Muscle of leg (tissue), 11 donors: Measurements from ENCODE around the gene ARSB. TPM values are rescaled to one million over a fixed set of nuclear protein-coding genes. Genes with fewer than 3 reads are reported as not detected.
"Not testable (repeated sequence)": the region's sequence is repeated elsewhere in the genome, so short reads cannot be mapped to it uniquely, and the experiment has no call there.

Source experiments
- DNase-seq: peaks from one replicate; pipeline ENCODE4 v3.0.0; 2013
- H3K27ac ChIP-seq: one replicate; pipeline ENCODE4 v1.5.1; 2013; ENCODE audit warnings: mild to moderate bottlenecking, low read length, control low read depth
- H3K27me3 ChIP-seq: one replicate; pipeline ENCODE4 v1.6.1; 2013; ENCODE audit warnings: low read length; ENCODE audit not compliant: control insufficient read depth, insufficient read depth
- H3K36me3 ChIP-seq: one replicate; pipeline ENCODE4 v1.6.1; 2013; ENCODE audit warnings: low read length; ENCODE audit not compliant: control insufficient read depth, insufficient read depth
- H3K4me1 ChIP-seq: one replicate; pipeline ENCODE4 v1.6.1; 2013; ENCODE audit warnings: low read length; ENCODE audit not compliant: control insufficient read depth, insufficient read depth
- H3K4me3 ChIP-seq: one replicate; pipeline ENCODE4 v1.5.1; 2013; ENCODE audit warnings: low read length, control low read depth
- H3K9me3 ChIP-seq: replicated peaks from 2 replicates; pipeline ENCODE4 v1.6.1; 2013; ENCODE audit warnings: low read depth, low read length; ENCODE audit not compliant: control insufficient read depth
- WGBS: methylation state at CpG from one replicate; pipeline ENCODE4 v1.1.5; 2013; ENCODE audit warnings: missing lambda C conversion rate; ENCODE audit not compliant: insufficient coverage; 5-methylcytosine and 5-hydroxymethylcytosine counted together
- polyA plus RNA-seq, 8 donors: library from polyadenylated mRNA; unstranded; fragments of 120-200 nt; gene quantifications; one replicate each; pipeline versions ENCODE4 v1.2.1 to v1.2.3, GENCODE V29; 2013; ENCODE audit warnings: inconsistent platforms in 1 of 8, low replicate concordance in 1 of 8; ENCODE audit not compliant: insufficient read length in 8 of 8, insufficient read depth in 1 of 8
- total RNA-seq: library from RNA; stranded (reverse); fragments of 120-200 nt; gene quantifications from one replicate; pipeline ENCODE4 v1.2.4, GENCODE V29; 2013

The ARSB gene
- total and polyA plus RNA-seq, 9 donors = 15.2 to 27.6 (median 21.2) TPM

DNA sequence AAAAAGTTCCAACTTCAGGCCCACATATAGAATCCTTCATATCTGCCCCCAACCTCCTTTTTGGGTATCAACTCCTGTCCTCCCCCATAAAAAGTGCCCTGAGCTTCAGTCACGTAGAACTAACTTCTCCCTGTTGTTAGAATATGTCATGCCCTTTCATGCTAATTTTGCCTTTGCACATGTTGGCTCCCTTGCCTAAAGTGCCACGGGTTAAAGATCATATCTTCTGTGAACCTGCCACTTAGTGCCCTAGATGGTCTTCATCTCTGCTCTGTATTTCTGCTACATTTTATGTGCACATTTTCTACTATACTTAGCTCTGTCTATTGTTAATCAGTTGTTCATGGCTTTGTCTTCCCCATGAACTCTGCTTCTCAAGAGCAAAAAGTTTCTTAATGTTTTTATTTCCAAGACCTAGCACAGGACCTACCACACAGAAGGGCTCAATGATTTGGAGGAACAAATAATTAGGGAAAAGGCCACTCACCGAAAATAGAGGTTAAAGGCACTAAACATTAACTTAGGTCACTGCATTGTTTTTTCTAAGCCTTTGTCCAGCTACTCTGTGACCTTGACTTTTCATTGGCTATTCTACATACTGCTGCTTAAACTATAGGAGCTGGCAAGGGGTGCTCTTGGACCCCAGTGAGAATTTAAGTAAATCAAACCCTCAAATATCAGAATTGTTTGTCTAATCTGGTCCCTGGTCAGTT lies 94.3 kb downstream of the ARSB start:
- WGBS = 94% methylated on average over 3 of the region's 3 CpGs
- no peaks in the 10 kb centered on the region for H3K27me3 ChIP-seq
- DNase-seq = no peak

DNA sequence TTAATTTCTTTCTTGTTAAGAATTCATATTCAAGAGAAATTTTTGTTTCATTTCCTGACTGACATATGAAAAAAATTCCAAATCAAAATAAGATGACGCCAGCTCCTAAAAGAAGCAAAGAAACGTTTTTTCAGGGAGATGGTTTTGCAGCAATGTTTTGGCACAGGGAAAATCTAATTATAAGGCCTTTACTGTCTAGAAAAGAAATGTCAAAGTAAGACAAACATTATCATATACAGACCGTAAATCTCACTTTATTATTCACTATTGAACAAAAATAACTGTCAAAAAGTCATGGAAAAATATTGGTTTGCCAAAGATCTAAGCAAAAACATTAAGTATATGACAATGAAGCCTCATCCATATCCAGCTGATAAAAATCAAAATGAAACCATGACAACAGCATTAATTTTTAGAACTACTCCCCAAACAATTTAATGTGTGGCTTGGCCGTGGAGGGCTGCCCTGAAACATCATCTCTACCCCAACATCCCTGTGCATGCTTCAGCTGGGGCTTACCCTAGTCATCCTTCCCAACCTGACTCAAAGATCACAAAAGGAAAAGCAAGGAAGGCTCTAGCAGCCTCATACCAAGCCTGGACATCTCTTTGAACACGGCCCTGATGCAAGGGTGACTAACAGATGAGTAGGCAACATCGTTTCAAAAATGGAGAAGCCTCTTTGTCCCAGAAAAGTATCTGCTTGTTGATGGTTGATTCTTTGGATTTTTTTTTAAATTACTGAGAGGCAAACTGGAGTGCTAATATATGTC lies 95.6 kb downstream of the ARSB start:
- peak overlapping the region; percentile 45 for H3K27ac ChIP-seq
- peak; percentile 59 for DNase-seq
- peaks cover 11% of the 10 kb centered on the region for H3K4me1 ChIP-seq

More for the DNA sequence above, 94.3 kb downstream of the ARSB start:
- no peaks in the 10 kb centered on the region for H3K9me3 ChIP-seq
- H3K36me3 ChIP-seq = no peaks in the 10 kb centered on the region
- peaks cover 17% of the 10 kb centered on the region for H3K4me1 ChIP-seq
- H3K27ac ChIP-seq = no peak overlapping the region
- H3K4me3 ChIP-seq = no peak overlapping the region

DNA sequence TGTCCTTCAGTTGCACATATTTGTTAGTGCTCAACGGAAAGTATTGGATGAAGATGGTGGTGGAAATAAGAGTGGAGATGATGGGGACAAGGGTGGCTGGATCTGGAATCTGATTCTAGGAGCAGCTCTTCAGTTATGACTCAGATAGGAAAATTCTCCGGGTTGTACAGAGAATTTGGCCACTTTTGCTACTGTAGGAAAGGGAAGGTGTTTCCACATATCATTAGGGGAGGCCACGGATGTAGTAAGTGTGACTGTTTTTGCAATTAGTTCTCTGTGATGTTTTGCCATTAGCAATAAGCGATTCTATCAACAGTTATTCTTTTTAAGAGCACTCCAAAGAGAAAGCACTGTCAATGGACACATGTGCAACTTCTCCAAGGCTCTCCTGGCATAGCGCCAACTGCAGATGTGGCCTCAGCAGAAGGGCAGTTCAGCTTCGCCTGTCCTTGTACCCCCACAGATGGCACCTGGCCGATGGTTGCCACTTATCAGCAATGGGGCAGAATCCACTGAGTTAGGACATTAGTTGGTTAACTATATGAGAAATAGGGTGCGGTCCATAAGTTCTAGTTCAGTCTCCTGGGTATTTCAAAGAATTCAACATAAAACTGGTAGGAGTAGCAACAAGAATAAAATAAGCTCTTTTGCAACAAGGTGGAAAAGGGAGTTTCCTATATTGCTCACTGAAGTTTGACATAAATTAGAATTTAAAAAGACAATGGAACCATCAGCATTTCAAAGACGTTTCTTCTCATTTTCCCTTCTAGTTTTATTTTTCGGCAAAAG lies 96.3 kb downstream of the ARSB start:
- Histone ChIP-seq H3K27me3 (no peaks in the 10 kb centered on the region), H3K36me3 (no peaks in the 10 kb centered on the region), H3K4me3 (no peak overlapping the region), H3K9me3 (no peaks in the 10 kb centered on the region), H3K27ac (peak overlapping the region; percentile 63), H3K4me1 (peaks cover 8% of the 10 kb centered on the region)
- 56% methylated on average over 6 of the region's 10 CpGs for WGBS
- peak; percentile 68 for DNase-seq

More for the DNA sequence above, 95.6 kb downstream of the ARSB start:
- WGBS = 50% methylated on average over 2 of the region's 6 CpGs
- Histone ChIP-seq H3K9me3 (no peaks in the 10 kb centered on the region), H3K27me3 (no peaks in the 10 kb centered on the region), H3K36me3 (no peaks in the 10 kb centered on the region), H3K4me3 (no peak overlapping the region)

DNA sequence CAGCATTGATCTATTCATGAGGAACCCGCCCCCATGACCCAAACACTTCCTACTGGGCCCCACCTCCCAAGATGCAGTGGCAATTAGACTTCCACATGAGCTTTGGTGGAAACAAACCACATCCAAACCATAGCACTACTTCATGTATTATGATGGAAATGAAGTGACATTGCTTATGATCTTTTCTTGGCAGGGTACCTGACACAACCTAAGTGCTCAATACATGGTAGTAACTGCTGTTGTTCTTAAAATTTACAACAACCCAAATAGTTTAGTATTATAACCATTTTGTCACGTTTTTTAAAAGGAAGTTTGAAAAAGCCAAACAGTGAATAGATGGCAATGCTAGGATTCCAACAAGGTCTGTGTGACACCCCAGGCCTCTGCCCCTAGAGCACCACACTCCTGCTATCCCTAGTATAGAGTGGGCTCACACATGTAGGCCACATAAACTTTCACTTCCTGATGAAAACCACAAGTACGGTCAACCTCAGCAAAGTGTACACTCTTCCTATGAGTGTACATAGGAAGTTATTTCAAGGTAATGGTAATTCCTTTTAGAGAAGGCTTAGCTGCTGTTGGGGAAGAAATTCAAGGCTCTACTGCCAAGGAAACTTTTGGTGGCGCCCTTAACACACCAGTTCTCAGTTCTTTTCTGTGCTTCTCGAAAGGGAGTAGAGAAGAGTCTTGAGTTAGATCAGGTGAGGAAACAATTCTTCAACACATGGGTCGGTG lies 97.6 kb downstream of the ARSB start:
- Histone ChIP-seq H3K27ac (no peak overlapping the region), H3K4me1 (peaks cover 8% of the 10 kb centered on the region), H3K9me3 (no peaks in the 10 kb centered on the region), H3K36me3 (no peaks in the 10 kb centered on the region), H3K27me3 (no peaks in the 10 kb centered on the region), H3K4me3 (no peak overlapping the region)
- DNase-seq = no peak
- WGBS = no CpG with 5 or more reads among the region's 6 CpGs

DNA sequence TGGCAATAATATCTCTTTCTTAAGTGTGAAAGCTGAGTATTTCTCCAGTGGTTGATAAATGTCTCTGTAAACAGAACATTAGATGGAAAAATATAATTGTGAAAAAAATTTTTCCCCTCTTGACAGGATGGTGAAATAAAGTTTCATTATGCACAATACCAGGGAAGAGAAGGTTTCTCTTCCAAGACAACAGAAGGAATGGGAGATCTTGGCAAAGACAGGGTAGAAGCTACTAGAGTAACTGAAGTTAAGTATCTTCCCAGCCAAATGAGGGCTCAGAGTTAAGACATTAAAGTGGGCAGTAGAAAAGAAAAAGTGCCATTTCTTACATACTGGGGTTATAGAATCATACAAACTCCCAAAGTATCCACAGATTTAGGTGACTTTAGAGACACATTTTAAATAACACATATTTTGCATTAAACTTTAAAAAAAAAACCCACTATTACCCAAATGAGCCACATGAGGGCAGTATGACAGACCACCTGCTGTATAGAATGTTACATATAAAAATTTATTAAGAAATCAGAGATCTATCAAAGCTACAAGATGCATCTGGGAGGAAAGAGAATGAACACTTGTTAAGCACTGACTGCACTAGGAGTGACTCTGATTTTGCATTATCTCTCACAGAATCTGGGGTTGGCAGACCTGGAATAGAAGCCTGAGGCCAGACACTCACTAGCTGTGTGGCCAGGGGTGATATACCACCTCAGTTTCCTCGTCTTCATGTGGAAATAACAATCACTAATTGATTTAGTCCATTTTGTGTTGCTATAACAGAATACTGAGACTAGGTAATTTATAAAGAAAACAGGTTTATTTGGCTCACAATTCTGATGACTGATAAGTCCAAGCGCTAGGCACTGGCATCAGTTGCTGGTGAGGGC lies 98.5 kb downstream of the ARSB start:
- Histone ChIP-seq H3K4me3 (no peak overlapping the region), H3K27me3 (no peaks in the 10 kb centered on the region), H3K36me3 (no peaks in the 10 kb centered on the region), H3K9me3 (no peaks in the 10 kb centered on the region), H3K4me1 (peaks cover 8% of the 10 kb centered on the region), H3K27ac (no peak overlapping the region)
- DNase-seq = peak; percentile 72
- no CpG with 5 or more reads among the region's 2 CpGs for WGBS

DNA sequence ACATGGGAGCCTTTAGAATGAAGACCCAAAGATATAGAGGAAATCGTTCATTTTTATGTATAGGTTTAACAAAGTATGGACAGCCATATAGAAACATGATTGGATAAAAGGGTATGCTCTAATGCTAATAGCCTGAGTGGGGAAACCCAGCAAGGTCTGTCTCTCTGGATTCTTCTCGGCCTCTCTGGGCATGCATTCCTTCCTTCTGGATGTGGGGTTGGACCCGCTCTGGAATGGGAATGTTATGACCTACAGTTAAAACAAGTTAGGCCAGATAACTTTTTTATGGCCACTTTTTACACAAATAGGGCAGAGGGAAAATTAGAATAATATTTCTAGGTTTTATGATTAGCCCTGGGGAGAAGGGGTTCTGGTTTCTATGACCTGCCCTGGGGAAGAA lies 103.2 kb downstream of the ARSB start:
- no peak overlapping the region for H3K27ac ChIP-seq
- no peak overlapping the region for H3K4me3 ChIP-seq
- no peak for DNase-seq
- no peaks in the 10 kb centered on the region for H3K36me3 ChIP-seq
- no peaks in the 10 kb centered on the region for H3K9me3 ChIP-seq
- no peaks in the 10 kb centered on the region for H3K27me3 ChIP-seq
- 60% methylated on average over 1 of the region's 3 CpGs for WGBS
- H3K4me1 ChIP-seq = no peaks in the 10 kb centered on the region

DNA sequence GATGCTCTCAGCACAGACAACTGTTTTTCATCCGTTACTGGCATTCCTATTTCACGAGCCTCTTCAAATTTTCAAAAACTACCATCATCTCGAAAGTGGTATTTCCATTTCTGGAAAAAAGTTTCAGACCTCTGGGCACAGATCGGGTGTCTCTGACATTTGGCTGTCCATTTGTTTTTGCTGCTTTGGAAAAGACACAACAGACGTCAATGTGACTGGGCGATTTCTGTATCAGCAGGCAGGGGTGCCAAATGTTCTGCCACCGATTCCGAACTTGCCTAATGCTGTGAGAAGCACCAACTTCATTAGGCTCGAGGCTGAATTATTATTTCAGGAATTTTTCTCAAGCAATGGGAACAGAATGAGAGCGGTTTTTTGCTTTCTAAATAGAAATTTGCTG lies 105.6 kb downstream of the ARSB start:
- Histone ChIP-seq H3K9me3 (no peaks in the 10 kb centered on the region), H3K36me3 (no peaks in the 10 kb centered on the region), H3K4me1 (no peaks in the 10 kb centered on the region), H3K27me3 (no peaks in the 10 kb centered on the region), H3K27ac (no peak overlapping the region), H3K4me3 (no peak overlapping the region)
- WGBS = 80% methylated on average over 8 of the region's 10 CpGs
- peak; percentile 76 for DNase-seq

DNA sequence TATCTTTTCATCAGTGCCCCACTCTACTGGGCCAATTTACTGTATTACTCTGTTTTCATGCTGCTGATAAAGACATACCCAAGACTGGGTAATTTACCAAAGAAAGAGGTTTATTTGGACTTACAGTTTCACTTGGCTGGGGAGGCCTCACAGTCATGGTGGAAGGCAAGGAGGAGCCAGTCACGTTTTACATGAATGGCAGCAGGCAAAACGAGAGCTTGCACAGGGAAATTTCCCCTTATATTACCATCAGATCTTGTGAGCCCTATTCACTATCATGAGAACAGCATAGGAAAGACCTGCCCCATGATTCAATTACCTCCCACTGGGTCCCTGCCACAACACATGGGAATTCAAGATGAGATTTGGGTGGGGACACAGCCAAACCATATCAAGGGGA lies 119.0 kb downstream of the ARSB start:
- H3K9me3 ChIP-seq, H3K4me3 ChIP-seq, DNase-seq, H3K27me3 ChIP-seq, H3K36me3 ChIP-seq, H3K27ac ChIP-seq, H3K4me1 ChIP-seq: not testable (repeated sequence)
- no CpG with 5 or more reads among the region's 2 CpGs for WGBS

DNA sequence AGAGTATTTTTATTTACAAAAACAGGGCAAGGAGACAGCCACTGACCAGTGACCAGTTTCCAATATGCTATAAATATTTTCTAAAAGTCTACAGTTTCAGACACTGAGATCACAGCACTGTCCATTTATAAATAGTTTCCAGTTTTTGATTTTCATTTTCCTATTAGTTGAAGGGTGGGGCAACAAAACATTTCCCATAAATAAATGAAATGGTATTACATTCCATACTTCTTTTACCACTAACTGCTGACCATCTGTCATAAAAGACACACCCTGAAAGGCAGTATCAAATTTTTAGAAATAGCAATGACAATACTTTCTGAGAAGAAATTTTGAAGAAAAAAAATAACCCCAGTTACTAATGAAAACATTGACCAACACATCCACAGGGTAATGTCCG lies 126.7 kb downstream of the ARSB start:
- no CpG with 5 or more reads among the region's 1 CpG for WGBS
- H3K36me3 ChIP-seq = no peaks in the 10 kb centered on the region
- DNase-seq = peak; percentile 48
- no peak overlapping the region for H3K4me3 ChIP-seq
- H3K27ac ChIP-seq = no peak overlapping the region
- H3K4me1 ChIP-seq = no peaks in the 10 kb centered on the region
- peaks cover 9% of the 10 kb centered on the region for H3K9me3 ChIP-seq
- H3K27me3 ChIP-seq = no peaks in the 10 kb centered on the region
